TTC549 (cell line): ENCODE data around the gene ADGRD1.

Source experiments
- FAIRE-seq: peaks from 2 replicates; lab custom pipeline; 2012; peaks lifted over from hg19 to GRCh38; lab: Jason Lieb, UNC

Gene ADGRD1

DNA sequence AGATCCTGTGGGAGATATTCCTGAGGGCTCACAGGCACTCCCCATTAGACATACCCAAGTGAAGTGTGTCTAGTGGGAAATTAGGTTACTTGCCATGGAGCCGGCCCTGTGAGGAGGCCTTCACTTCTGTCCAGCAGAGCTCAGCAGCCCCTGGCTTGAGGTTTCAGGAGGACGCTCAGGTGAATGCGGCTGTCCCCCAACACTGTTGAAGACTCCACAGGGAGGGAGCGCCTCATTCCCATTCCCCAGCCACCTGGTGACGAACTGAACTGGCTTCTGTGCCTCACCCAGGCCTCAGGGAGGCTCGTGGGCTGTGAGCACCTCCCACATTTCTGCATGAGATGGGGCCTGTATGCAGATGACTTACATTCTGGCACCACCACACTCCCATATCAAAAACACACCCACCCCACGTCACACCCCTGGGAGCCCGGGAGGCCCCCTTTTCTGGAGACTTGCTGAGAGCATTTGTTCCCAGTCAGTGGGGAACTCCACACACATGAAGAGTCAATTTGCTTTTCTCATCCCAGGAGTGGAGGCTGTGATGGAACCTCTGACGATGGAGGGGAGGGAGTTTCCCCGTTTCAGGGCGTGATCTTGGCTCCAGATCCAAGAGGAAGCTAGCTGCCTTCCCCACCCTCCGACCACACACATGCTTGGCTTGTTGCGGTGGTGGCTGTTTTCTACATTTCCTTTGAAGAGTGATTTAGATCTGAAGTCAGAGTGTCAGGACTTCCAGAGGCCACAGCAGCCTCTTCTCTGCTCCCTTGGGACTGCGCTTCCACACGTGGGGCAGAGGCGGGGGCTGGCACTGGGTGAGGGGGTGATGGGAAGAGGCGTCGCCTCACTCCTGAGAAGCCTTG lies 120.7 kb downstream of the ADGRD1 start:
- FAIRE-seq = no peak

DNA sequence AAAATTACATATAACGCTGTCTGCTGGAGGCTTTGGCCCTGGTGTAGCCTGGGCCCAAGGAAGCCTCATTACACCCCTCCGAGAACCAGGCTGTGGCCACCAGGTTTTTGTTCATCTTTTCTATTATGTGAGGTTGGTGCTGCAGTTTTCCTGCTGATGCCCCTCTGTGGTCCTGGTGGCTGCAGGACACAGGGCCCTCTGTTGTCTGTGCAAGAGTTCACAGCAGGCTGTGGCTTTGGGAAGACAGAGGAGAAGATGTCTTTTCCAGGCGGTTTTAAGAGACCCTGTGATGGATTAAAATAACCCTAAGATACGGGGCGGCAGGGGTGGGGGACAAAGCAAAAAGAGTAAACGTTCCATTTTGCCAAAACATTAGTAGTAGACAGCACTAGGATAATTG lies 121.5 kb downstream of the ADGRD1 start:
- no peak for FAIRE-seq

DNA sequence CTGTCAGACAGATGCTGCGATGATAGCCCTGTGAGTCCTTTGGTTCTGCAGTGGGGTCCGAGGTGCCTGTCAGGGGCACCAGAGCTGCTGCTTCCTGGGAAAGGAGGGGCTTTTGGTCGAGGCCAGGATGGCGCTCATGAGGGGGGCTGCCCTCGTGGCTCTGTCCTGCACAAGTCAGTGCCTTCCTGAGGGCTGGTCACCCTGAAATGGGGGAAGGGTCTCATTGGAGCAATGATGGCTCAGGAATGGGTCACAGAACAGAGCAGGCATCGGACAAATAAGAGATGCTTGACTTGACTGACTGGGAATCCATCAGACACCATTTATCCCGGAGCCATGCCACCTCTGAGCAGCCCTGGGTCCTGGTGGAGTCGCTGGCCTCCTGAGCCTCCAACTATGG lies 121.9 kb downstream of the ADGRD1 start:
- FAIRE-seq = no peak

DNA sequence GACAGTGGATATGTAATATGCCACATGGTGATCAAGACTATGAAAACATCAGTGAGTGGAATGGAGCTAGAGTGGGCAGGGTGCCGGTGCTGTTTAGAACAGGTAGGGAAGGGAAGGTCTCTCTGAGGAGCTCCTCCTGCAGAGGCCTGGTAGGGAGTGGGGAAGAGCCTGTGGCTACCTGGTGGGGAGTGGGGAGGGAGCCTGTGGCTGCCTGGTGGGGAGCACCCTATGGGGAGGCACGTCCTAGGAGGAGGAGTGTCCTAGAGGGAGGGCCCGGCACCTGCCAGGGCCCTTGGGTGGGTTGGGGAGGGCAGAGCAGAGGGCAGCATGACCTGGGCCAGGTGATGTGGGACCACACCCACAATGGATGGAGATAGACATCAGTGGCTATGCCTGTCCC lies 122.6 kb downstream of the ADGRD1 start:
- FAIRE-seq = no peak

DNA sequence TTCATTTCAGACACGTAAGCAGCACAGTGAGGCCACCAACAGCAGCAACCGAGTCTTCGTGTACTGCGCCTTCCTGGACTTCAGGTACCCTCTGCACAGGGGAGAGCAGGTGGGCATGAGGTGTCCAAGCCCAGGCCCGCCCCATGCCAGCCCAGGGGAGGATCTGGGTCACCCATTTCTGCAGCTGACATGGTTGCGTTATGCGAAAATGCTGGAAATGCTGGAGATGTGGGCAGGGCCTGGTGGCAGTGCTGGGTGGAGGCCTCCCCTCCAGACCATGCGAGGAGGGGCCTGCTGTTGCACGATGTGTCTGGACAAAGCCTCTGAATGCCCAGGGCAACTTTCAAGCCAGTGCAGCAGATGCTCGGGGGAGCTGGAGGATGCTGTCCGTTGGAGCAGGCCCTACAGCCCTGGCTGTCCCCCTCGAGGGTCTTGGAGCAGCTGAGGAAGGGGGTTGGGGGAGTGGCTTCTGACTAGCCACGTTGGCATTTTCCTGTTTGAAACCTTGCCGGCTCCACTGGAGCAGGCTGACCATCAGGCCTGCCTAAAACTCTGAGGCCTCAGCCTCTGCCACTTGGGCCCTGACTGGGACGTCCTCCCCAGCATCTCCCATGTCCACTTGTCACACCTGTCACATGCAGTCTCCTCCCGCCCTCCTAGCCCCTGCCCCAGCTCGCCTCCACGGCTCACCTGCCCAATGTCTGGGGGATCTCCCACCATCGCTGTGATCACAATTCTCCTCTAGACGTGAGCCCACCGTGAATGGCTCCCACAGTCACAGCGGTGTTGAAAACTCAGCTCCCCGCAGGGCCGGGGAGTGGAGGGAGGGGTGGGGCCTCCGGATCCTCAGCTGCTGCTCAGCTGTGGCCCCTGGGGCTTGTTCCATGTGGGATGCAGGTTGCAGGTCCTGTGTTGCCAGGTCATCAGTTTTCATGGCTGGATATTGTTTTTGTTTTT lies 123.4 kb downstream of the ADGRD1 start:
- FAIRE-seq = no peak

DNA sequence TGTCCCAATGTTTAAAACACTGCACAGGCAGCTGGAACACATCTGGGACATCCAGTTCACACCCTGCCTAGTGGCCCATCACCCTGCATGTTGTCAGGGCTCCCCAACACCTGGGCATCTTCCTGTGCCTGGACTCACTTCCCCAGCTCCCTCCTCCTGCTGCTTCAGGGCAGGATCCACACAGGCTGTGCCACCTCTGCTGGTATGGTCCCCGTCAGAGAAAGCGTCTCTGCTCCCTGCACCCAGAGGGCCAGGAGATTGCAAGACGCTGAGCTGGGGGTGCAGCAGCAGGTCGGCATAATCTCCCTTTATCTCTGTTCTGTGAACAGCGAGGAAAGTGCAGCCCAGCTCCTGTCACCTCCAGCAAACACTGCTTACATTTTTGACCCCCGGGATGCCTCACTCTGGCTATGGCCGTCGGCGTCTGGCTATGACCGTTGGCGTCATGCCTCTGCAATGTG lies 124.3 kb downstream of the ADGRD1 start:
- FAIRE-seq = no peak

DNA sequence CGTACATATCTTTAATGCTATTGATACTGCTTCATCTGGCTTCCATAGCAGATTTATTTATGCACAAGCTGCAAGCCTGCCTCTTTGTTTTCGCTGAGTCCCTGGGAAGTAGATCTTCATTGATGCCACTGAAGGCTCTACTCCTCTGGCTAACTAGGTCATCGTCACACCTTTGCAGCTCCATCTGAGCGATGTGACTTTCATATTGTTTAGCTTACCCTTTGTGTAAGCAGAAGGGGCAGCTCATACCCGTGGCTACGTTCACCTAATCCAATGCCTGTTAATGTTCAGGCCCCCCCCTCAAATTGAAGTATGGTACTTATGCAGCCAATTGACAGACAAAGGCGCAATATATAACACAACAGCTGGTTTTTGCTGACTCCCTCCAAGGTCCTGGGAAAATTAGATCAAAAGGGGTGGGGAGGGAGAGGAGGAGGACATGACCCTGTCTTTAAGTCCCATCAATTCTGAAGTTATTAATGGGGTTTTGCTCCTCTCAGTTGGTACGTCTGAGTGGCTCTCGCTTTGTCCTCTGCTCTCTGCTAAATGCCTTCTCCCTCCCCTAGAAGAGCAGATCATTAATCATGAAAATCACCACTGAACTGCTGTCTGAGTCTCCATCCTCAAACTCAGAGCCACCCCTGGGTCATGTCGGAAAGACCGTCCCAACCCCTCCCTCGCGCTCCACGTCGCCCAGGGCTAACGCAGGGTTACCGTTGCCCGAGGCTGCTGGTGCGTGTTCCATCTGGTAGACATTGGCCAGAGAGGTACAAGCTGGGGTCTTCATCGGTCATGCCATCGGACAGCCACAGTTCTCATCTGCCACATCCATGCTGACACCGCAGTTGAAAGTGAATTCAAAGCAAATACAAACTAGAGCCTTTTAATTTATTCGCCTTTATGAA lies 128.8 kb downstream of the ADGRD1 start:
- no peak for FAIRE-seq

DNA sequence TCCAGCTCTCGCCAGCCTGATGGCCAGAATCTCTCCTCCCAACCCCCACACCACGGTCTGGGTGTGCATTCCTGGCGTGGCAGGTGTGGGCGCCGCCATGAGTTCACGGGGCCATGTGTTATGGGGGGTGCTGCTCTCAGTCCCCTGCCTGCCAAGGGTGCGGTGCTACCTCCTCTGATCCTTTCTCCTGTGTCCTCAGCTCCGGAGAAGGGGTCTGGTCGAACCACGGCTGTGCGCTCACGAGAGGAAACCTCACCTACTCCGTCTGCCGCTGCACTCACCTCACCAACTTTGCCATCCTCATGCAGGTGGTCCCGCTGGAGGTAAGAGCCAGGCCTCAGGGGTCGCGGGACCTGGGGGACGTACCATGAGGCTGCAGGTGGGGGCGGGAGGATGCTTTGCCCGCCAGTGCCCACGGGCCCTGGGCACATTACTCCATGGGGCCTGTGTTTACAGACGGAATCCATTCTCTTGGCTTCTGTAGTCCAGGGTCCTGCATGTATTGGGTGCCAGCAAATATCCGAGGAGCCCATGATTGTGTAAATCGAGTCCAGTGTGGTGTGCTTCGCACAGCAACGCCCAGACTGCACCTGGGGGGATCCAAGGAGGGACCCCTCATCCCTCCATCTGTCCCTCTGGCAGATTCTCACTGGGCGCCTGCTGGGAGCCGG lies 130.8 kb downstream of the ADGRD1 start:
- FAIRE-seq = no peak

DNA sequence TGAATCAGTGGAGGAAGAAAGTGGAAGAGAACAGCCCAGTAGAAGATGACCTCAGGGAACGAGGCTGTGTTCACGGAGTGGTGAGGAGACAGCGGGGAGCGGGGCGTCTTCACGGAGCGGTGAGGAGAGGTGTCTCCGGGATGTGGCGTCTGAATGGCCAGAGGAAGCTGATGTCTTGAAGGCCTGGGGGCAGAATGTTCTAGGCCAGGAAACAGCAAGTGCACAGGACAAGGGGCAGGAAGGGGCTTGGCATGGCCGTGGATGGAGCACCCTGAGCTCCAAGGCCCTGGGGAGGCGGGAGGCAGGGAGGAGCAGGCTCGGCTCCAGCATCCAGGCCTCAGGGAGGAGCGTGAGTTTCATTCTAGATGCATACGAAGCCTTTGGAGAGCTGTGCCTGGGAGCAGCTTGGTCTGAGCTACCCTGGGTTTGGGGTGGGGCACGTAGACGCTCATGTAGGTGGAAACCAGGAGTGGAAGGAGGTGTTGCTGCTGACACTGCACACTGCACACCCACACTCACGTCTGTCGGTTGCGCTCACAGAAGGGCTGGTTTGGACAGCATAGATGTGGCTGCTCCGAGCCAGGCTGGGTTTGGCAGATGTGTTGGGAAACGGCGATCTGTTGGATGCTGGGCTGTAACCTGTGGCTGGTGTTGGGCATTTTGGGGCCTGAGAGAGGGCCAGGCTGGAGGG lies 131.6 kb downstream of the ADGRD1 start:
- no peak for FAIRE-seq

DNA sequence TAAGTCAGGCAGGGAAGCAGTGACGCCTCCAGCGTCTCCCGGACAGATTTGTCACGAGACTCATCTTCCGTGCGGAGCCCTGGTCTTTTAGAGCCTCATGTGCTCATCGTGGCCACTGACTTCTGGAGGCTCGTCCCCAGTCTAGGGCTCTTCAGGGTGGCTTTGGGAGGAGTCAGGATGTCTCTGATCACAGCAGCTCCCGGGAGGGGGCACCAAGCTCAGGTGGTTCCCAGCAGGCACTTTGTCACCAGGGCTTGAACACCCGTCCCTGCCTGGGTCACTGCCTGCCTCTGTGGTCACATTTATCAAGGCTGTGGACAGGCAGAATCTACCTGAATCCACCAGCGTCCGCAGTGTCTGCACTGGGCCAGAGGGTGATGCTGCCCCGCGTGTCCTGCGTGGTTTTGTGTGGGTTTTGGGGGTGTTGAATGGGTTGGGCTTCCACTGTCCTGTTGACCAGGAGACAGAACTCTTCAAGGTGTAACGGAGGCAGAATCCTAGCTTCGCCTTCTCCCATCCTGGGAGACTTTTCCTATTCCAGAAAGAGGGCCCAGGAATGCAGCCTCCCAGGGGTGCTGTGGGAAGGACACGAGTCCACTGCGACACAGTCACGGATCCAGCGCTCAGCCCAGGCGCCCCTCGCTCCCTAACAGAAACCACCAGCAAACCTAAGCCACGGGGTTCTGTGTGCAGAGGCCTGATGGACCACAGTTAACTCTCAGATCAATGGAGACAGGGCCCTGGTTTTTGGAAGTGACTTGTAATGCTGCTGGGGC lies 132.3 kb downstream of the ADGRD1 start:
- no peak for FAIRE-seq

DNA sequence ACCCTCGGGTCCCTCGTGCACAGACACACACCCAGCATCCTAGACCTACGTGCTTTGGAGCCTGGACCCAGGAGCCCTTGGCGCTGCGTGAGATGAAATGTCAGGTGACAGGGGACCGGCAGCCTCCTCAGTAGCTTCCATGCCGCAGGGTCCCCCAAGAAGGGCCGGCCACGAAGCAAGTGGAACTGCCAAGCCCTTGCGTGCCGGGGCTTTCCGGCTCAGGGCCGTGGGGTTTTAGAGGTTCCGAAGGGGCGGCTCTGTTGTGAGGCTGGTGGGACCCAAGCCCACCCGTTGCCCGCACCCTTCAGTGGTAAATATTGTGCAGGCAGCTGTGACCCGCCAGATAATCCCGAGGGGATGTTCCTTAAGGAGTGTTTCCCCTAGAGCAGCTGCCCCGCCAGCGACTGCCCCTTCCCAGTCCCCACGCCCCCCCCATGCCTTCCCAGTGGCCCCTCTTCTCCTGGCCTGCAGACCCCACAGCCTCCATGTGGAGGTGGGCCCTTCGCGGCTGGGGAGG lies 133.7 kb downstream of the ADGRD1 start:
- no peak for FAIRE-seq

DNA sequence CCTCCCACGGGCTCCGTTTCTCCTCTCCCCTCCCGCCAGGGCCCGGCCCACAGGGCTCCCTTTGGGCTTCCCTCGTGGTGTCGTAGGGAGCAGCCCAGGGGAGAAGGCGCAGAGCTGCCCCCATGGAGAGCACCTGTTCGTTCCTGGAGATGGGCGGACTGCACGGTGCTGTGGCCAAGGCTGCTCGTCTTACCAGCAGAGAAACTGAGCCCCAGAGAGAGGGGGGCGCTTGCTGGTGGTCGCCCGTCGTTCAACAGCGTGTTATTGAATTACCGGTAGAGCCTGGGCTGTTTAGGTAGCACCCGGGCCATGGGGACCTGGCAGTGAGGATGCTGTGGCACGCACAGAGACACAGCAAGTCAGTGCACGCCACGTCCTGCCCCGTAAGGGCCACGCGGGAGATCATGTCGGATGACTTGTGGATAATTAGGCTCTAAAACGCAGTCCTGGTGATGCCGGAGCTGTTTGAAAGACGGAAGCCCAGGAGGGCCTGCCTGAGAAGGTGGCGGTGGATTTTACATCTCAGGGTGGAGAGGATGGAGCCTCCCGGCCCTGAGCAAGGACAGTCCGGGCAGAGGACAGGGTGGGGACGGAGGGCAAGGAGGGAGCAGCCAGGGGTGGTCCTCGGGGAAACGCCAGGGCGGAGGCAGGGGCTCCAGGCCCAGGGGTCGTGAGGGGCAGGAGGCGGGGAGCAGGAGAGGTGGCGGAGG lies 134.4 kb downstream of the ADGRD1 start:
- FAIRE-seq = no peak

DNA sequence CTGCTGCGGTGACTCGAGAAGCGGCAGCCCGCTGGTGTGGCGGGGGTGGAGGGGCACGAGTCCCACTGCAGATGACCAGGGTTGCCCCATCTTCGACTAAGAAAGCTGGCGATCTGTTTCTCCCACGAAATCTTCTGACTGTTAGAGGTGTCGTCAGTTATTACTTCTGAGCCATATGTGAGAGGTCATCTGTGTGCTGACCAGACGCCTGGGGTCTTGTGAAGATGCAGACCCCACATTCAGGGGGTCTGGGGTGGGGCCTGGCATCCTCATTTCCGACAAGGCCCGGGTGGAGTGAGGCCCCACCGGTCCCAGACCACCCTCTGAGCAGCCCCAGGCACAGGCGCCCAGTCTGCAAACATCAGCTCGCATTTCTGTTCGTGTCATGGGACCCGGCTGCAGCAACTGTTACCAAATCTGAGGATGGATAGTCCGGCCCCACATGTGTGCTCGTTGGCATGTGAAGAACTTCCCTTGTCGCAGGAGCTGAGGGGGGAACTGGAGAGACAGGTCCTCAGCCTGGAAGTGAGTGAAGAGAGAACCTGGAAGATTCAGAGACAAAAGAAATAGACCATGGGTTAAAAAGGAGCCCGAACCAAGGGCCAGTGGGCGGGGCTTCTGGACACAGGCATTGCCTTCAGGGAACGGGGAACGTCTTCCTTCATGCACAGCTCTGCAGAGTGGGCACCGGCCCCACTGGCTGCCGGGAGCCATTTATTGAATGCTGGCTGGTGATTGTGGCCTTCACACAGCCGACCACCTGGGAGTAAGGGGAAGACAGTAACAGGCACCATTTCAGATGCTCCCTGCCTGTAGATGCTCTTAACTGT lies 135.2 kb downstream of the ADGRD1 start:
- FAIRE-seq = no peak

DNA sequence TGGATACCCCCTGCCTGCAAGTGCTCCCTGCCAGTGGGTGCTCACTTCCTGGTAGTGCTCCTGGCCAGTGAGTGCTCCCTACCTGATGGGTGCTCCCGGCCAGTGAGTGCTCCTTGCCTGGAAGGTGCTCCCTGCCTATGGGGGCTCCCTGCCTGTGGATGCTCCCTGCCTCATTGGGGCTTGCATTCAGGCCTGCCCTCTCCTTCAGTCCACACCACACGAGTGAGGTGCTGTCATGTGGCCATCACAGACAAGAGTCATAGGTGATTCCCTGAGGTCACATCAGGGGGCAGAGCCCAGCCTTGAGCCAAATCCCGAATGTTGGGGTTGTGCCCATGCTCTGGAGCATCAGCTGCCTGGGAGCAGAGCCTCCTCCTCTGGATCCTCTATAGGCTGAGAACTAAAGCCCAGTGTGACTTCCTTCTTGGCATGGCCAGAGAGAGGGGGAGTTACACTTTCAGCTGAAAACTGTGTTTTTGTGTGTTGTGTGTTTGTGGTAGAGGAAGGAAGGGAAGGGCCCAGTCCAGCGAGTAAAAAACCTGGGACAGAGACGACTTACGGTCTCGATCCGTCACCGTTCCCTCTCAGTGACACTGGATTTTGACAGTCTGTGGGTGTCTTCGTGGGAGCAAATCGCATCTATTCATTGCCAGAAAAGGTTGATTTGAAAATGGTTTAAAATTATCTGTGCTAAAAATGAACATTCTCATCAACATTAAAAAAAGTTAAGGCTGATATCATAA lies 136.0 kb downstream of the ADGRD1 start:
- FAIRE-seq = no peak

DNA sequence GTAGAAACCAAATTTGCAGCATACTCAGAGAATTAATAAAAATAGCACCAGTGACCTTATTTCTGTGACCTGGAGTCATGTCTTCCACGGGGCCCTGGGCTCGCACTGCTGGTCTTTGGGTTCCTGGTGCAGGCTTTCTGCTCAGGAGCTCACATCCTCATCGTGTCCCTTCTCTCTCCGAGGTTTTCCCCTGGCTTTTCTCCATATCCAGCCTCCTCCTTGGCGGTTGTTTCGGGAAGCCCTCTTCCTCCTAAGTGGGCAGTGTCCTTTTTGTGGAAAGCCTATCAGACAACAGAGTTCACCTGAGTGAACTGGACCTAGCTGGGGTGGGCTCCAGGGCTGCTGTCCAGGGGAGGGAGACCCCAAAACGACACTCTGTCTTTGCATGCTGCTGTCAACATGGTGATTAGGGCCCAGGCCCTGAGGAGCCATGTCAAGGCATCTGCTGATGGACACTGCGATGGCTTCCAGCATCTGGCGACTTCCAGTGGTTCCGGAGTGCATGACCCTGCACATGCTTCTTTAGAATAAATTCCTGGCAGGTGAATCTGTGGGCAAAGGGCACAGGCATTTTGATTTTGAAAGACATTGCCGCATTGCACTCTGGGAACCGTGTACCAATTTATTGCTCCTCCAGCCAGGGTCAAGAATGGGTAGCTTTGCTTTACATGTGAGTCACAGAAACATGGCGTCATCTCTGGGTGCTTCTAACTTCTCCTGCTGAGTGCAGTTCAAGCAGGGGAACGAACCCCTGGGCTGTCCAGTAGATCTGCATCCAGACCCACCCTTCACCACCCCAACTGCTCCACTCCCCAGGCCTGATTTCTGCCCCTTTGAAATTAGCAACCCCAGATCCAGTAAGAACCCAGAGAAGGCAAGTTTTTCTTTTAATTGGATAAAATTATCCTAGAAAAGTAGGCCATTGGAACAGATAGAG lies 136.8 kb downstream of the ADGRD1 start:
- no peak for FAIRE-seq

DNA sequence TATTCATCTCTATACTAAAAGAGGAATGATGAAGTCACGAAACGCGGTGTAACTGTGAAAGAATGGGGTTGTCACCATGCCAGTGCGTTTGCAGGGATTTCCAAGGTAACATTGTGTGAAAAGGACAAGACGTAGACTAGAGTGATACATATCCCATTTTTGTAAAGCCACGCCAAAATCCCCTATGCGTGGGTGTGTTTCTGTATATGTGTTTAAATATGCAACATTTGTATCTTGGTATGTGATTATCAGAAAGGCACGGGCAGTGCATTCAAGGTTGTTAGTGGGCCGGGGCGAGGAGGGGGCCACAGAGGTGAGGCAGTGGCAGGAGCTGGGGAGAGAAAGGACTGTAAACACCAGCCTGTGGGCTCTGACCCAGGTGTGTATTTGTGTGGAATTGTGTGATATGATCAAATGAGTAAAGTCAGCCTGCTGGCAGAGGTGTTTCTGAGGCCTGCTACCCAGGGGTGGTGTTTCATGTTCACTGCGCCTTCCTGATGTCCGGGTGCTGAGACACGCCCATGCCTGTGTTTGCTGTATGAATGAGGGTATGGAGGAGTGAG lies 137.8 kb downstream of the ADGRD1 start:
- FAIRE-seq = no peak
